NCI-H345 treated with DMSO at 0.1 percent for 48 hours (cell line): ENCODE data around the gene ENOX1.

Source experiments
- DNase-seq: peaks from one replicate; lab custom pipeline; 2025; ENCODE audit not compliant: unreplicated experiment; lab: John Stamatoyannopoulos, UW

Gene ENOX1

DNA sequence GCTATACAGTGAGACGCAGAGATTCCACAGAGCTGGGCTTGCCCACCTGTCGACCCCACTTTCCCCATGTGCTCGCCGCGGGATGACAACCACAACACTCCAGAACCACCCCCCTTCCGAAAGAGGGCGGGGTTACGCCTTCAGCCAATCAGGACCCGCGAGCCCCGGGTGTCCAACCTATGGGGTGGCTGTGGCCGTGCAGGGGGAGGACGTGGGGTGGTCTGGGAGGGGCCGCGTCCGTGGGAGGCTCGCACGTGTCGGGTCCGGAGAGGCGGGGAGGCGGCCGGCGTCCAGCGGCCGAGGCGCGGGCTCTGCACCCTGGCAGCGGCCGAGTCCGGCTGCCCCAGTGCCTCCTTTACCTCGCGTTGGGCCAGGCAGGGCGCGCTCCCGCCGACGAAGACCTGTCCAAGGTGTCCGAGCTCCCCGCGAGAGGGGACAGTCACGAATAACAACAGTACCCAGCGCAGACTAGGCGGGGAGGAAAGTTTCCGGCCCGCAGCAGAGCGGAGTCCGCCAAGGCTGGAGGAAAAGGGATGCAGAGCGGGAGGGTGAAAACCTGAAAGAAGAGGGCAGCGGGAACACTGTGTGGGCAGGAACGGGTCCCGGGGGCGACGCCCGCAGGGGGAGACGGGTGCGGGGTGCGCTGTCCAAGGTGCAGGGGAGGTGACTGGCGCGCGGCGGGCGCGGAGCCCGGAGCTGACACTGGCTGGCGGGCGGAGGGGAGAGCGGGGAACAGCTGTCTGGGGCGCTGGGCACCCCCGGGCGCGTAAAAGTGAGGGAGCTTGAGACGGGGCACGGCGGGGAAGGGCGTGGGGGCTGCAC lies 911 bp downstream of the ENOX1 start:
- peak; percentile 36 for DNase-seq

- no peak for DNase-seq
Measured at GRCh38 chr13:43785261-43785649, 1.5 kb downstream of the ENOX1 start.

- DNase-seq, result no peak
Measured at GRCh38 chr13:43784496-43784895, 2.3 kb downstream of the ENOX1 start.

DNA sequence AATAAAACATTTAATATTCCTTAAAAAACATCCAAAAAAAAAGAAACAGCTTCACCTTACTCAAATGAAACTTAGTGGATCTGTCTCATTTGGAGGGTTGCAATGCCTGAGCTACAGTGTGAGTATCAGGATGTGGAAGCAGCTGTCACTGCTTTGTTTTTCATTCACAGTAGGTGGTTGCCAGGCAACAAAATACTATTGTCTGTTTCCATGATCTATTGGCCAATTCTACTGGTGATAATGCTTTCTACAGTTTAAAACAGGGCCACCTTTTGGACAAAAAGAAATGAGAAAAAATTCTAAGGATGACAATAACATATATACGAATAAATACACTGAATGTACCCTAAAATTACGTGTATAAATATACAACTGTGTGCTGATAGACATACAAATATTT lies 3.0 kb downstream of the ENOX1 start:
- DNase-seq, result peak; percentile 64

GRCh38 chr13:43782686-43783085 lies 4.1 kb downstream of the ENOX1 start:
- no peak for DNase-seq

GRCh38 chr13:43780666-43781065 lies 6.1 kb downstream of the ENOX1 start:
- DNase-seq, result no peak

- DNase-seq, result no peak
Measured at GRCh38 chr13:43776501-43777079, 10.2 kb downstream of the ENOX1 start.

GRCh38 chr13:43776006-43776405 lies 10.8 kb downstream of the ENOX1 start:
- no peak for DNase-seq

GRCh38 chr13:43773602-43774001 lies 13.2 kb downstream of the ENOX1 start:
- DNase-seq, result no peak

DNA sequence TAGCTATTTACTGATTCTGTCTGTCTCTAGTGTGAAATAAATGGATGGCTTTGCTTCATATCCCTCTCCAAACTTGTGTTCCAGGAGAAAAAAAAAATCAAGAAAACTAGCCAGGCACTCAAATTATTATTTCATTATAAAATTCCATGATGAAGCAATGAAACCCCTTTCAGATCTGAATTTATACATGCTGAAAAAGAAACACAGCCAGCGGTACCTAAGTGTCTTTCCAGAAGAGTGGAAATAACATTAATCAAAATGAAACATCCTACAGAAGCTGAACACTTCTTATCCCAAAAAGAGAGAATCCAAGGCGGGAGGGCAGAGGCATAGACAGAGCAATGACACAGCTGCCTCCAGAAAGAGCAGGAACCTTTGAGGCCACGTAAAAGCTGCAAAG lies 15.9 kb downstream of the ENOX1 start:
- no peak for DNase-seq

DNA sequence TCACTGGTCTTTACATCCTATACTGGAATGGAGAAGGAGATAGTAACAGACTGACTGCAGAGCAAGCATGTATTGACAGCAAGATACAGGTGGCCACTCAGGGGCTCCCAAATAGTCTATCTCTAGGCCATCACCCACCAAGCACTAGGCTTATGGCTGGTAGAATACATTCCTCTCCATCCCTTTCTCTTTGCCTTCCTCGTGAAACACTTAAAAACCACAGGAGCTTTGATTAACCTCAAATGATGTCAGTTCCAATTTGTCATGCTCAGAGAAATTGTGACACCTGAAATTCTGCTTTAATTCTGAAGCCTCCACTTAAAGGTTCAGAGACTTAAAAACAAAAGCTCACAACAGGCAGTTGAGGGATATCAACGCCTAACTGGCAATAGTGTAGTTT lies 17.2 kb downstream of the ENOX1 start:
- DNase-seq, result no peak

- no peak for DNase-seq
Measured at GRCh38 chr13:43767341-43767931, 19.3 kb downstream of the ENOX1 start.

GRCh38 chr13:43766725-43767124 lies 20.0 kb downstream of the ENOX1 start:
- DNase-seq, result peak; percentile 41

DNA sequence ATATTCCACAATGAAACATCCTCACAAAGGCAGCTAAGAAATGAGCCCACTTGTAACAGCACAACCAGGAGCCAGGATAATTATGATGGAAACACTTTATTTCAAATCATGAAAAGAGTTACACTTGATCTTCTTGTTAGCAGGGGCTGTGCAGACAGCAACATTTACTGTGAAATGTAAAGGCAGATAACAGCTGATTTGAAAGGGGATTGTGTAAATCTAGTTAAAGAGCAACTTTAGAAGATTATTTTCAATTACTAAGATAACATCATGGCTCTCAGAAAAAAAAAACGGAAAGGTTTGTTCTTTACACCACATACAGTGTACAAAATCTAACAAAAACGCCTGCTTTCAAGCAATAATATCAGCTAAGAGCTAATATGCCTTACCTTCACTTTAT lies 22.4 kb downstream of the ENOX1 start:
- DNase-seq, result no peak

DNA sequence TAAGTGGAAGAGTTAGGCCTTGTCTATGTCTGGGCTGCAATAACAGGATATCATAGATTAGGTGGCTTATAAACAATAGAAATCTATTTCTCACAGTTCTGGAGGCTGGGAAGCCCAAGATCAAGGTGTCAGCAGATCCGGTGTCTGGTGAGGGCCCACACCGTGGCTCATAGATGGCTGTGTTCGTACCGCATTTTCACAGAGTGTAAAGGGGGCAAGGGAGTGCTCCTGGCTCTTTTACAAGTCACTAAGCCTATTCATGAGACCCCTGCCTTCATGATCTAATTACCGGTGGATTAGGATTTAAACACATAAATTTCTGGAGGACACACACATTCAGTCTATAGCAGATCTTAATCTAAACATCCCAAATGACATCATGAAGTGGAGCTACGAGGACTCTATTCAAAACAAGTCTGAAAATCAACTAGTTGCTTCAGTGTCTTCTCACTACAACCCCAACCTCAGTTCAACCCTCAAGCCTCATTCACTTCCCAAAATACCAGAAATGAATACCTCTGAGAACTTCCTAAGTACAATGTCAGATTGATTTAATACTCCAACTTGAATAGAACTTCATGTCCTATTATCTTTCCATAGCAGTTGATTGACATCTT lies 23.5 kb downstream of the ENOX1 start:
- no peak for DNase-seq

DNA sequence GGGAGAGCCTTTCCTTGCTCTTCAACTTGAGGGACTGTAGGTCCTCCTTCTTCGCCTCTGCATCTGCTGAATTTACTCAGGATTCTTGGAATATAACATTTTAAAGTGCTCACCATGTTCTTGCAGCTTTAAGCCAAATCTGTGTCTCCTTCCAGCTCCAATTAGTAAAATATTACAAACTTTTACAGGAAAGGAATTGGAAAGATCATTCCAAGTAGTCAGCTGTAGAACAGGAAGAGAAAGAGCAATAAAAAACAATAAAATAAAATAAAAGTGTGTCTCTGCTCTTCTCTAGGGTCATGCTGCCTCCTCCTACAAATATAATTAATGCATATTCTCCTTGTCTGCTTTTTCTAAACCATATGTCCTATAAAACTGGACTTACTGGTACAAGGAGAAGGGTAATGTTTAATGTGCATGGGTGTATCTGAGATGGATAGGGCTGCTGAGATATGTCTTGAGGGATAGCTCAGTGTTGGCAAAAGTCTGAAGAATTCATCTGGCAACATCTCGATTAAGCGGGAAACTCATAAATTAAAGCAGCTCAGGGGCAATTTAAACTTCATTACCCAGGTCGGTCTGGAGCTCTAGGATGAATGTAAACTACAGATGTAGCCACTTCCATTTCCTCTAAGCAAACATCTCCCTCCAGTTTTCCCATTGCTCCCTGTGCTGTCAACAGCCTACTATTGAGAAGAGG lies 25.0 kb downstream of the ENOX1 start:
- no peak for DNase-seq

DNA sequence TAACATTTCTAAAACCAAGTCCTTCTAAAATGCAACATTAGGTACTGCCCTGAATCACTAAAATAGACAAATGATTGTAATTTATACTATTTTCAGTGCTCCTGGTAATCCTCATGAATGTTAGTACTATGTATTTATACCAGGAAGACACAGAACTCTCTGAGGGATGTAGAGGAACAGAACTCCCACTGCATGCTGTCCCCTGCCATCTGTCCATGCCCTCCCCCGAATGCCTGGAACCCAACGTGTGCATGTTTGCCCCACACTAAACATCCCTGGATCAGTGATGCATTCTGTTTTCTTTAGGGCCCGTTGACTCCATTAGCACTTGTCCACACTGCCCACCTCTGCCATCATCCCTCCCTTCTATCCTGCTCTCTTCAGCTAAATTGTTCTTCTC lies 26.5 kb downstream of the ENOX1 start:
- DNase-seq, result no peak

DNA sequence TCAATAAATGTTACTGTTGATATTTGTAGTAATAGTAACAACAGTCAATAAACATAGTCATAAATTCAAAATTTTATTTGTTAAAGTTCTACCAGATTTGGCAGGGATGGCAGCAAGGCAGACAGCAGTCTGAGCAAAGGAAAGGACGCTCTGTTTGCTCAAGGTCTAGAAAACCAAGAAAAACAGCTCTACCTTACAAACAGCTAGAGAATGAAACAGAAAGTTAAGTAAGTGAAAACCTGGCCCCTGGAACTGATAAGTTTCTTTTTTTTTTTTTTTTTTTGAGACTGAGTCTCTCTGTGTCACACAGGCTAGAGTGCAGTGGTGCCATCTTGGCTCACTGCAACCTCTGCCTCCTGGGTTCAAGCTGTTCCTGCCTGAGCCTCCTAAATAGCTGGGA lies 27.9 kb downstream of the ENOX1 start:
- no peak for DNase-seq

DNA sequence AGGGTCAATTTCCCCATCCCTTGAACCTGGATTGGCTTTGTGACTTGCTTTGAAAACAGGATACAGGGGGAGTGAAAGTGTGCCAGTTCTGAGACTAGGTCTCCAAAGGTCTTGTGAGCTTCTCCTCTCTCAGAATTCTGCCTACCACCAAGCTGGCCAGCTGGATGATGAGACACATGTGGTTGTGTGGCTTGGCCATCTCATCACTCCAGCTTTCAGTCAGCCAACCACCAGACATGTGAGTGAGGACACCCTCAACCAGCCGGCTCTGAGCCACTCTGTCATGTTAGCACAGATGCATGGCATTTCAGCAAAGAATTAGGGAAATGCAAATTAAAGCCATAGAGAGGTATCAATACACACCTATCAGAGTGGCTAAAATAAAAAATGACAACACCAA lies 29.5 kb downstream of the ENOX1 start:
- no peak for DNase-seq

- DNase-seq, result no peak
Measured at GRCh38 chr13:43755844-43756243, 30.9 kb downstream of the ENOX1 start.

- no peak for DNase-seq
Measured at GRCh38 chr13:43751624-43752023, 35.1 kb downstream of the ENOX1 start.
